ENCODE measurements around the gene CCDC9.
"Not testable (repeated sequence)": the region's sequence is repeated elsewhere in the genome, so short reads cannot be mapped to it uniquely, and the experiment has no call there.

Gene CCDC9

GRCh38 chr19:47232422-47233211 is 23.7 kb upstream of the CCDC9 start:
- peak; percentile 97 for DNase-seq (ENCODE audit: low spot score)

- DNase-seq (ENCODE audit: low spot score), result no peak
Measured at GRCh38 chr19:47236072-47236675, 20.2 kb upstream of the CCDC9 start.

GRCh38 chr19:47239152-47239551 is 17.2 kb upstream of the CCDC9 start:
- no peak for DNase-seq (ENCODE audit: low spot score)

- peak; percentile 55 for DNase-seq (ENCODE audit: low spot score)
Measured at GRCh38 chr19:47239610-47240296, 16.6 kb upstream of the CCDC9 start.

GRCh38 chr19:47240556-47240955 is 15.8 kb upstream of the CCDC9 start:
- DNase-seq (ENCODE audit: low spot score), result no peak

- DNase-seq (ENCODE audit: low spot score), result peak; percentile 86
Measured at GRCh38 chr19:47240996-47241918, 15.1 kb upstream of the CCDC9 start.

- no peak for DNase-seq (ENCODE audit: low spot score)
Measured at GRCh38 chr19:47241919-47242577, 14.3 kb upstream of the CCDC9 start.

GRCh38 chr19:47243364-47243775 is 13.0 kb upstream of the CCDC9 start:
- no peak for DNase-seq (ENCODE audit: low spot score)

GRCh38 chr19:47243776-47244547 is 12.4 kb upstream of the CCDC9 start:
- DNase-seq (ENCODE audit: low spot score), result peak; percentile 97

GRCh38 chr19:47247308-47247990 is 8.9 kb upstream of the CCDC9 start:
- DNase-seq (ENCODE audit: low spot score), result peak; percentile 73

- DNase-seq (ENCODE audit: low spot score), result not testable (repeated sequence)
Measured at GRCh38 chr19:47253016-47253415, 3.3 kb upstream of the CCDC9 start.

- DNase-seq (ENCODE audit: low spot score), result peak; percentile 80
Measured at GRCh38 chr19:47253467-47253881, 2.9 kb upstream of the CCDC9 start.

- no peak for DNase-seq (ENCODE audit: low spot score)
Measured at GRCh38 chr19:47253970-47254369, 2.4 kb upstream of the CCDC9 start.

GRCh38 chr19:47256693-47257410 is 527 bp downstream of the CCDC9 start:
- DNase-seq (ENCODE audit: low spot score), result peak; percentile 99

- no peak for DNase-seq (ENCODE audit: low spot score)
Measured at GRCh38 chr19:47257411-47258169, 1.3 kb downstream of the CCDC9 start.

GRCh38 chr19:47258434-47258833 is 2.1 kb downstream of the CCDC9 start:
- DNase-seq (ENCODE audit: low spot score), result no peak

- DNase-seq (ENCODE audit: low spot score), result no peak
Measured at GRCh38 chr19:47258895-47259555, 2.7 kb downstream of the CCDC9 start.

- DNase-seq (ENCODE audit: low spot score), result no peak
Measured at GRCh38 chr19:47260476-47260875, 4.2 kb downstream of the CCDC9 start.

Measured in kidney tubule cell (primary cell).